ENCODE measurements around the gene TCOF1. TPM values are rescaled to one million over a fixed set of nuclear protein-coding genes. Genes with fewer than 3 reads are reported as not detected.
"Not testable (repeated sequence)": the region's sequence is repeated elsewhere in the genome, so short reads cannot be mapped to it uniquely, and the experiment has no call there.

The TCOF1 gene
- total and polyA plus RNA-seq, 2 donors (not counting 3 experiments of a cell fraction or from before 2014, with no cell fraction given), result 11.2 to 52.0 TPM

DNA sequence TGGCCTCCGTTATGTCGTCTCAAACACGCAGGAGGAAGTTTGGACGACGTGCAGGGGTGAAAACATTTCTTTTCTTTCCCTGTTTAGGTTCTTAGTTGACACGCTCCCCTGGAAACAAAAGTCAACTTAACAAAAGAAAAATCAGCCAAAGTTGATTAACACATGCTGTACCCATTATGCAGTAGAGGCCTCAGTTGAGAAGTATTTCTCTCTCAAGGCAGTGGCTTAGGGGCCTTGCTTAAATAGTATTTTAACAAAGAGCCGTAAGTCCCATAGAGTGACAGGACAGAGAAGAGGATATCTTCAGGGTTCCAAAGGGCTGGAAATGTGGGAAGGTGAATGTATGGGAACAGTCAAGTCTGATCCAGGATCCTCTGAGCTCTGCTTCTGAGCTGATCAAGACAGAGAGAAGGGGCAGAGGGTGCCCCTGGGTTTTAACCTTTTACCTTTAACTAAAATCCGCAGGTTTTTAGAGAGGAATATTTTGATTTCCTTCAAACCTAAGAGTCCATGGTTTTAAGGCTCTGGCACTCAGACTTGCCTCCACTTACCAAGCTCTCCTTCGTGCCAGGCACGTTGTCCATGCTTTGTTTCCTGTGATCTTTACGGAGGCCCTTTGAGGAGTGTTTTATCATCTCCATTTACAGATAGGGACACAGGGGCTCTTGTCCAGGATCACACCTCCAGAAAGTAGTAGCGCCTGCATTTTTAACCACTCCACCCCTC, 55.8 kb downstream of the TCOF1 start:
- H3K36me3 ChIP-seq (ENCODE audit: control insufficient read depth in 2 of 2, extremely low read depth in 1 of 2, insufficient read depth in 2 of 2, low read length in 2 of 2), result no peaks in the 10 kb centered on the region
- H3K27me3 ChIP-seq (ENCODE audit: control insufficient read depth in 2 of 2, insufficient read depth in 2 of 2, low read length in 2 of 2), result no peaks in the 10 kb centered on the region
- no peak for DNase-seq (ENCODE audit: low read depth, low spot score)
- no peak overlapping the region for H3K9ac ChIP-seq (replicated peaks; ENCODE audit: extremely low read depth, insufficient read depth, low read length)
- H3K4me1 ChIP-seq (ENCODE audit: control insufficient read depth, extremely low read depth, insufficient read depth, low read length), result peaks cover 4% of the 10 kb centered on the region
- intact Hi-C loops (cut with micrococcal nuclease) (no loop called here), dilution Hi-C loops (cut with MboI; ENCODE audit: extremely low pct_ligation_motif_present, low sequenced_read_pairs) (no loop called here)
- BruUV-seq (replicated peaks), result no TSS peak
- TF ChIP-seq, protein P1, sequence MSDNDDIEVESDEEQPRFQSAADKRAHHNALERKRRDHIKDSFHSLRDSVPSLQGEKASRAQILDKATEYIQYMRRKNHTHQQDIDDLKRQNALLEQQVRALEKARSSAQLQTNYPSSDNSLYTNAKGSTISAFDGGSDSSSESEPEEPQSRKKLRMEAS (IDR thresholded peaks at IDR 0.05; ENCODE audit: insufficient read depth, insufficient read length), result no peak
- TF ChIP-seq POLR2A (IDR thresholded peaks at IDR 0.05; ENCODE audit: low read depth, low read length) (no peak), JUN (IDR thresholded peaks at IDR 0.05; ENCODE audit: borderline replicate concordance, insufficient read depth, insufficient read length, low read depth) (no peak), POLR2AphosphoS5 (IDR thresholded peaks at IDR 0.05; ENCODE audit: insufficient read depth, low read depth, low read length) (no peak), GATA2 (IDR thresholded peaks at IDR 0.05; ENCODE audit: insufficient read depth, insufficient read length, low read depth, low read length) (no peak), EZH2 (IDR thresholded peaks at IDR 0.05; ENCODE audit: borderline replicate concordance, low read depth, low read length, severe bottlenecking) (no peak), MYC (IDR thresholded peaks at IDR 0.05; ENCODE audit: low read depth, low read length) (no peak), FOS (IDR thresholded peaks at IDR 0.05; ENCODE audit: borderline replicate concordance, insufficient read depth, low read length) (no peak)
- TF ChIP-seq, protein P2, sequence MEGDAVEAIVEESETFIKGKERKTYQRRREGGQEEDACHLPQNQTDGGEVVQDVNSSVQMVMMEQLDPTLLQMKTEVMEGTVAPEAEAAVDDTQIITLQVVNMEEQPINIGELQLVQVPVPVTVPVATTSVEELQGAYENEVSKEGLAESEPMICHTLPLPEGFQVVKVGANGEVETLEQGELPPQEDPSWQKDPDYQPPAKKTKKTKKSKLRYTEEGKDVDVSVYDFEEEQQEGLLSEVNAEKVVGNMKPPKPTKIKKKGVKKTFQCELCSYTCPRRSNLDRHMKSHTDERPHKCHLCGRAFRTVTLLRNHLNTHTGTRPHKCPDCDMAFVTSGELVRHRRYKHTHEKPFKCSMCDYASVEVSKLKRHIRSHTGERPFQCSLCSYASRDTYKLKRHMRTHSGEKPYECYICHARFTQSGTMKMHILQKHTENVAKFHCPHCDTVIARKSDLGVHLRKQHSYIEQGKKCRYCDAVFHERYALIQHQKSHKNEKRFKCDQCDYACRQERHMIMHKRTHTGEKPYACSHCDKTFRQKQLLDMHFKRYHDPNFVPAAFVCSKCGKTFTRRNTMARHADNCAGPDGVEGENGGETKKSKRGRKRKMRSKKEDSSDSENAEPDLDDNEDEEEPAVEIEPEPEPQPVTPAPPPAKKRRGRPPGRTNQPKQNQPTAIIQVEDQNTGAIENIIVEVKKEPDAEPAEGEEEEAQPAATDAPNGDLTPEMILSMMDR (IDR thresholded peaks at IDR 0.05; ENCODE audit: extremely low read depth in 1 of 2, insufficient read depth in 1 of 2, low read depth in 1 of 2, low read length in 2 of 2), result no peak
- FAIRE-seq, result no peak
- CTCF ChIA-PET, result interaction anchor here (2.4 kb wide), 1 partner anchor 23 kb away, joined by 11 read pairs; no protein-coding TSS in a partner anchor
- H4K20me1 ChIP-seq (replicated peaks; ENCODE audit: control insufficient read depth, extremely low read depth, insufficient read depth, low read length), result no peaks in the 10 kb centered on the region
- H3K4me2 ChIP-seq (ENCODE audit: insufficient read depth, low read length), result no peak overlapping the region
- POLR2A ChIA-PET, result no interaction called here
- no peaks in the 10 kb centered on the region for H3K79me2 ChIP-seq (ENCODE audit: control insufficient read depth, insufficient read depth, low read length)
- H3K27ac ChIP-seq (ENCODE audit: insufficient read depth, low read depth, low read length), result no peak overlapping the region
- H2AFZ ChIP-seq (ENCODE audit: low read depth, low read length), result no peak overlapping the region
- H3K9me3 ChIP-seq (replicated peaks; ENCODE audit: control insufficient read depth, insufficient read depth, low read length), result no peaks in the 10 kb centered on the region
- H3K9me1 ChIP-seq (replicated peaks; ENCODE audit: control insufficient read depth, extremely low read depth, insufficient read depth, low read length), result no peaks in the 10 kb centered on the region
- no peak overlapping the region for H3K4me3 ChIP-seq (replicated peaks in 1 of 3; ENCODE audit: insufficient read depth in 1 of 3, low read depth in 1 of 3, low read length in 3 of 3)

DNA sequence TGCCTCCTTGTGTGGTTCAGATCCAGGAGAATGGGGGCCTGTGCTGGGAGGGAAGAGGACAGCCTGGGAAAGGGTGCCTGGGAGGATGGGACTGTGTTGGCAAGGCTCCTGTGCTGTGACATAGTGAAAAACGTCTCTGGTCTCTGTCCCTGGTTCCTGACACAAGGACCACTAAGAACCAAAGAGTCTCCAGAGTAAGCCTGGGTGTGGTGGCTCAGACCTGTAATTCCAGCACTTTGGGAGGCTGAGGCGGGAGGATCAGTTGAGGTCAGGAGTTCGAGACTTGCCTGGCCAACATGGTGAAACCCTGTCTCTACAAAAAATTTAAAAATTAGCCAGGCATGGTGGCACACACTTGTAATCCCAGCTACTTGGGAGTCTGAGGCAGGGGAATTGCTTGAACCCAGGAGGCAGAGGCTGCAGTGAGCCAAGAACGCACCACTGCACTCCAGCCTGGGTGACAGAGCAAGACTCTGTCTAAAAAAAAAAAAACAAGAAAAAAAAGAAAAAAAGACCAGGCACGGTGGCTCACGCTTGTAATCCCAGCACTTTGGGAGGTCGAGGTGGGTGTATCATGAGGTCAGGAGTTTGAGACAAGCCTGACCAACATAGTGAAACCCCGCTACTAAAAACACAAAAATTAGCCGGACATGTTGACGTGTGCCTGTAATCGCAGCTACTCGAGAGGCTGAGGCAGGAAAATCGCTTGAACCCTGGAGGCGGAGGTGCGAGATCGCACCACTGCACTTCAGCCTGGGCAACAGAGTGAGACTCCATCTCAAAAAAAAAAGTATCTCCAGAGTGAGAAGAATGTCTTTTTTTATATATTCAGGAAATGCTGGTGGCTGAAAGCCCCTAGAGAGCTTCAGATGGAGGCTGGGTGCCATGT, 56.6 kb downstream of the TCOF1 start:
- DNase-seq (ENCODE audit: low read depth, low spot score); H3K9ac ChIP-seq (replicated peaks; ENCODE audit: extremely low read depth, insufficient read depth, low read length); H3K27ac ChIP-seq (ENCODE audit: insufficient read depth, low read depth, low read length); intact Hi-C loops (cut with micrococcal nuclease); H3K4me2 ChIP-seq (ENCODE audit: insufficient read depth, low read length); H3K9me3 ChIP-seq (replicated peaks; ENCODE audit: control insufficient read depth, insufficient read depth, low read length); dilution Hi-C loops (cut with MboI; ENCODE audit: extremely low pct_ligation_motif_present, low sequenced_read_pairs); POLR2A ChIA-PET; H3K79me2 ChIP-seq (ENCODE audit: control insufficient read depth, insufficient read depth, low read length); H2AFZ ChIP-seq (ENCODE audit: low read depth, low read length); H3K9me1 ChIP-seq (replicated peaks; ENCODE audit: control insufficient read depth, extremely low read depth, insufficient read depth, low read length); H3K36me3 ChIP-seq (ENCODE audit: control insufficient read depth in 2 of 2, extremely low read depth in 1 of 2, insufficient read depth in 2 of 2, low read length in 2 of 2); H3K4me1 ChIP-seq (ENCODE audit: control insufficient read depth, extremely low read depth, insufficient read depth, low read length); FAIRE-seq; H4K20me1 ChIP-seq (replicated peaks; ENCODE audit: control insufficient read depth, extremely low read depth, insufficient read depth, low read length); H3K27me3 ChIP-seq (ENCODE audit: control insufficient read depth in 2 of 2, insufficient read depth in 2 of 2, low read length in 2 of 2); BruUV-seq (replicated peaks); H3K4me3 ChIP-seq (replicated peaks in 1 of 3; ENCODE audit: insufficient read depth in 1 of 3, low read depth in 1 of 3, low read length in 3 of 3): not testable (repeated sequence)
- CTCF ChIA-PET, result interaction anchor here (0.6 to 2.4 kb wide), 3 partner anchors 16 to 259 kb away, joined by 3 to 11 read pairs (median 3); partner anchors contain the start of gene PDGFRB

Measured in endothelial cell of umbilical vein (primary cell).